Measurements from ENCODE around the gene CHN1.

Gene CHN1

GRCh38 chr2:174833737-174834136, 171.4 kb downstream of the CHN1 start:
- no peak for DNase-seq (ENCODE audit: extremely low read depth in 1 of 2, low read depth in 1 of 2)

GRCh38 chr2:174830561-174830960, 174.6 kb downstream of the CHN1 start:
- DNase-seq (ENCODE audit: extremely low read depth in 1 of 2, low read depth in 1 of 2): no peak

GRCh38 chr2:174829550-174829949, 175.6 kb downstream of the CHN1 start:
- no peak for DNase-seq (ENCODE audit: extremely low read depth in 1 of 2, low read depth in 1 of 2)

- no peak for DNase-seq (ENCODE audit: extremely low read depth in 1 of 2, low read depth in 1 of 2)
Measured at GRCh38 chr2:174827371-174828369, 177.5 kb downstream of the CHN1 start.

- DNase-seq (ENCODE audit: extremely low read depth in 1 of 2, low read depth in 1 of 2): no peak
Measured at GRCh38 chr2:174826051-174826450, 179.1 kb downstream of the CHN1 start.

GRCh38 chr2:174824068-174824467, 181.1 kb downstream of the CHN1 start:
- DNase-seq (ENCODE audit: extremely low read depth in 1 of 2, low read depth in 1 of 2): no peak

- no peak for DNase-seq (ENCODE audit: extremely low read depth in 1 of 2, low read depth in 1 of 2)
Measured at GRCh38 chr2:174821628-174822027, 183.6 kb downstream of the CHN1 start.

GRCh38 chr2:174820361-174820760, 184.8 kb downstream of the CHN1 start:
- no peak for DNase-seq (ENCODE audit: extremely low read depth in 1 of 2, low read depth in 1 of 2)

- DNase-seq (ENCODE audit: extremely low read depth in 1 of 2, low read depth in 1 of 2): no peak
Measured at GRCh38 chr2:174815526-174815925, 189.7 kb downstream of the CHN1 start.

GRCh38 chr2:174812037-174812436, 193.1 kb downstream of the CHN1 start:
- DNase-seq (ENCODE audit: extremely low read depth in 1 of 2, low read depth in 1 of 2): no peak

GRCh38 chr2:174807931-174808330, 197.2 kb downstream of the CHN1 start:
- no peak for DNase-seq (ENCODE audit: extremely low read depth in 1 of 2, low read depth in 1 of 2)

GRCh38 chr2:174805803-174806202, 199.4 kb downstream of the CHN1 start:
- no peak for DNase-seq (ENCODE audit: extremely low read depth in 1 of 2, low read depth in 1 of 2)

GRCh38 chr2:174802459-174802858, 202.7 kb downstream of the CHN1 start:
- no peak for DNase-seq (ENCODE audit: extremely low read depth in 1 of 2, low read depth in 1 of 2)

GRCh38 chr2:174800436-174801205, 204.6 kb downstream of the CHN1 start:
- DNase-seq (ENCODE audit: extremely low read depth in 1 of 2, low read depth in 1 of 2): no peak

- DNase-seq (ENCODE audit: extremely low read depth in 1 of 2, low read depth in 1 of 2): no peak
Measured at GRCh38 chr2:174798801-174799200, 206.4 kb downstream of the CHN1 start.

GRCh38 chr2:174797781-174798276, 207.4 kb downstream of the CHN1 start:
- DNase-seq (ENCODE audit: extremely low read depth in 1 of 2, low read depth in 1 of 2): no peak

GRCh38 chr2:174796319-174796771, 208.8 kb downstream of the CHN1 start:
- no peak for DNase-seq (ENCODE audit: extremely low read depth in 1 of 2, low read depth in 1 of 2)

GRCh38 chr2:174794851-174795374, 210.3 kb downstream of the CHN1 start:
- DNase-seq (ENCODE audit: extremely low read depth in 1 of 2, low read depth in 1 of 2): no peak

GRCh38 chr2:174792309-174793025, 212.7 kb downstream of the CHN1 start:
- DNase-seq (ENCODE audit: extremely low read depth in 1 of 2, low read depth in 1 of 2): no peak

- DNase-seq (ENCODE audit: extremely low read depth in 1 of 2, low read depth in 1 of 2): no peak
Measured at GRCh38 chr2:174791746-174792280, 213.4 kb downstream of the CHN1 start.

Measured in activated CD8-positive, alpha-beta memory T cell treated with anti-CD3 and anti-CD28 coated beads for 1 hour (primary cell).